Ovary (tissue), 3 donors: Measurements from ENCODE around the gene CEP162.

ENCODE experiments used
- CTCF ChIP-seq, 3 donors: fragments of 450-650 bp in 2 of 3; fragments of 200-600 bp in 1 of 3; IDR thresholded peaks; one replicate each; pipeline versions ENCODE4 v1.5.1 to v1.8.0; 2016 to 2022; ENCODE audit warnings: antibody characterized with exemption in 3 of 3, mild to moderate bottlenecking in 1 of 3
- EP300 ChIP-seq: sonication (generic); formaldehyde crosslinking; IDR thresholded peaks from one replicate; pipeline ENCODE4 v1.6.1; 2017; ENCODE audit warnings: antibody characterized with exemption
- POLR2A ChIP-seq: fragments of 450-650 bp; IDR thresholded peaks from one replicate; pipeline ENCODE4 v1.6.1; 2017; ENCODE audit warnings: antibody characterized with exemption, mild to moderate bottlenecking, moderate library complexity
- donor health status: DM: no; HTN: no; CAD: no.

DNA sequence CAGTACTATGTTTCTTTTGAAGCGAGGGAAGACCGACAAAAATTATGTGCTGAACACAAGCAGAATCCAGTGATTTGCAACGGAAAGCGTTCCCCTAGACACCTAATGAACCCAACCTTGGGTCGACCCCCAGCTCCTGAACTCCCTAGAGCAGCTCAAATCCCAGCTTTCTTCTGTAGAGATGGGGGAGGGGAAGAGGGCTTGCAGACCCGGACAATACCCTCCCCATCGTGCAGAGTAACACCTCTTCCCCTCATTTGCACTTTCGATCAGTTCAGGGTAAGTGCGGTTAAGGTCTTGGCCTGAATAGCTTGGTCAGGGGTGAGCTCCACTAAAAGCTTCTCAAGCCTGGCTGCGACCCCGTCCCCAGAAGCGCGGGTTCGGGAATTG is 404 bp downstream of the CEP162 start:
- no peak for TF ChIP-seq CTCF (IDR thresholded peaks at IDR 0.05)
- TF ChIP-seq POLR2A, result no peak
- no peak for TF ChIP-seq EP300
